HG03439 (cell line): ENCODE measurements around the gene STIM2.

Experiments used
- ATAC-seq: cut with Tn5 transposase; IDR thresholded peaks from one replicate; pipeline ENCODE4 v1.9.1; 2021; ENCODE audit warnings: mild to moderate bottlenecking, moderate library complexity; ENCODE audit not compliant: unreplicated experiment

STIM2 gene

GRCh38 chr4:26896636-26897035 is 36.0 kb downstream of the STIM2 start:
- no peak for ATAC-seq

GRCh38 chr4:26899991-26900390 is 39.4 kb downstream of the STIM2 start:
- ATAC-seq, result no peak

- ATAC-seq, result no peak
Measured at GRCh38 chr4:26900765-26901164, 40.1 kb downstream of the STIM2 start.

DNA sequence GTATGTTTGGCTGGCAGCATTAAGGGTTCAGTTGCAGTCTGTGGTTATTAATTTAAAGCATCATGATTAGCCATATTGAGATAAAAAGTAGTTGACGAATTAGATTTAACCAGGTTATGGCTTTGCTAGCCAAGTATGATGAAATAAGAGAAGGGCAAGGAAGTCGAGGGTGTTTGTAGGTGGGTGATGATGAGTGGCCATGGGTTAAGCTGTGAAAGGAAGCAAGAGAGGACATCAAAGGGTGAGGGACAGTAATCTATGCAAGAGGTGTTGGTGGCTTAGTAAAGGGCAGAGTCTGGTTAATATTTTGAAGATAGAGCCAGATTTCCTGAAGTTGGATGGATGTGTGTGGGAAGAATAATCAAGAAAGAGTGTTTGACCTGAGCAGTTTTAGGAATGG is 44.5 kb downstream of the STIM2 start:
- no peak for ATAC-seq

DNA sequence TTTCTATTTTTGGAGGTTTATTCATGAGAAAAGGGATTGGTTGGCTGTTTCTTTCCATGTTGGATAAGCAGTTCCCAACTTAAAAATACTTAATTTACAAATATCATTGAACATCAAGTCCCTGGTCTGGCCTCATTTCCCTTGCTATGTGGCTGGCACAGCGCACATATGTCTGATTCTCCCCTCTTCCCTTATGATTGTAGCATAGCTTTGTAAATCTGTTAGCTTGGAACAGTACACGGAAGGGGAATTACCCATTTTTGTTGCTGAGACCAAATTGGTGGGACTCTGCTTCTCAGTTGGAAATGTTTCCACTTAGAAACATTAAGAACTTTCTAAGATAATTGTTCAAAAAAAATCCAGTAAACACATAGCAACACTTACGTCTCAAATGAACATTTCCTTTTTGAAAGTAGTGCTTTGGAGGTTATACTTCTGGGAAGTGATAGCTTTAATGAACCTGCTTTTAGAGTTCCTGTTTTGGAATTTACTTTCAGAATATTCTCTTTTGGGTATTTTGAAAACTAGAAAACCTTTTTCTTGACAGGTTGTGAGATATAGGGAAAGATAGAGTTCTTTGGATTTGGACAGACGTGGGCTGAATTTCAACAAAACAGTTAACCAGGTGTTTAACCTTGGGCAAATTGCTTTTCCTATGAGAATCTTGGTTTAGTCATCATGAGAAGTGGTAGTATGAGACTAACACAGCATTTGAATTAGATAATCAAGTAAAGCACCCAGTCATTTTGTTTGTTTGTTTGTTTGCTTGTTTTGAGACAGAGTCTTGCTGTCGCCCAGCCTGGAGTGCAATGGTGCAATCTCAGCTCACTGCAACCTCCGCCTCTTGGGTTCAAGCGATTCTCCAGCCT is 47.3 kb downstream of the STIM2 start:
- no peak for ATAC-seq

- no peak for ATAC-seq
Measured at GRCh38 chr4:26909369-26909768, 48.7 kb downstream of the STIM2 start.

- ATAC-seq, result no peak
Measured at GRCh38 chr4:26911254-26911653, 50.6 kb downstream of the STIM2 start.

DNA sequence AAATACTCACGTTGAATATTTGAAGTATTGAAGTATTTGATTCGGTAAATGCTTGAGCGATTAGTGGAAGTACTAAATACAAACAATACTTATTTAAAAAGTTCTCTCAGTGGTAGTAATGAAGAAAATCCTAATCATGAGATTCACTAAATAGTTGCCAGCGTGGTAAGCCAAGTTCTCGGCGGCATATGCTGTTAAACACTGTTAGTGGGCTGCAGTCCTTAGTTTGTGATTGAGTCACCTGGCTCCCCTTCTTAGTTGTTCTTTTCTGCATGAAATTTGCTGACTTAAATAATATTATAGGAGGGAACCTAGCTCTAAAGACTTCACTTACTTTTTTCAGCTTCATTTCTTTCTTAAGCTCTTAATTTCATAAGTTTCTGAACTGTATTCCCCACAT is 51.4 kb downstream of the STIM2 start:
- ATAC-seq, result no peak

DNA sequence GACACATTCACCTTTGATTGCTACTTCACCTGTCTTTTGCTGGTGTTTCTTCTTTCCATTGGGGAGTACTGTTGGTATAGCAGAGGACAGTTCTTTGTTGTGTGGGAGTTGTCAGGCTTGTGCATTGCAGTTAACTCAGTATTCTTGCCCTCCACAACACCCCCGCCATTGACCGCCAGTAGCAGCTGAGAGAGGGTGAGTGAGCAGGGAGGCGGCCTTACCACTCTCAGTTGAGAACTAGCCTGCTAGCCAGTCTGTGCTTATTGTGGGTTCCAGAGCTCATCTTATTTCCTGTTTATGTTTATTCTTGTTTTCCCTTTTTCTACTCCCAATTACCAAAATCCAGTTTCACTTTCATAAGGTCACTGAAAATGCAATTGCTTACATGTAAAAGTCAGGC is 52.2 kb downstream of the STIM2 start:
- no peak for ATAC-seq

DNA sequence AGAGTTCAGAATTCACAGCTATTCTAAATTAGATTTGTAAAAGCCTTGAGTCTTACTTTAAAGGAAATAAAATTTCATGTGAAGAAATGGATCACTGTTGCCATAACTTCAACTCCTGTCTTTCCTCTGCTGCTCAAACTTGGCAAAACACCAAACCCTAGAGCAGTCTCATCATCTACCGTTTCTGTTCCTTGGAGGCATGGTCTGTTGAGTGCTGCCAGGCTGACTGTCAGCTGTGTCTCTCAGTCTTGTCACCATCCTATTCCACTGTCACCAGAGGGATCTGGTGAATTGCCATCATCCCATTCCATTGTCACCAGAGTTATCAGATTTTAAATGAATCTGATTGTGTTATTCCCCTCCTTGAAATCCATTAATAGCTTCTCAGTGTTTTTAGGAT is 55.6 kb downstream of the STIM2 start:
- ATAC-seq, result no peak

GRCh38 chr4:26930964-26931363 is 70.3 kb downstream of the STIM2 start:
- no peak for ATAC-seq

DNA sequence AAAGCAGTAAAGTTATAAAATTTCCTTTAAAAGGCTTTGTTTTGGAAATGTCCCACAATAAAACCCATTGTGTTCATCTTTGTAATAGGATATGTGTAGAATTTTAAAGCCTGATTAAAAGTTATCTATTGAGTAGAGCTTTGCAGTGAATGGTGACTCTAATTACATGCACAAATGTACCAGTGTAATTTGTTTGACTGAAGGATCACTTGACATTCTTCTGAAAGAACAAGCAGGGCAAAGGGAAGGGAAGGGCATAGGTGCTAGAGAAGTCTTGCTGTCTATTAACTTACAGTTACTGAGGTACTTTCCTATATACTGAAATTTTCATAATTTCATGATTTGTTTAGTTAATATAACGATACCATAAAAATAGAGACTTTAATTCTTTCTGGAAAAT is 70.8 kb downstream of the STIM2 start:
- ATAC-seq, result no peak

DNA sequence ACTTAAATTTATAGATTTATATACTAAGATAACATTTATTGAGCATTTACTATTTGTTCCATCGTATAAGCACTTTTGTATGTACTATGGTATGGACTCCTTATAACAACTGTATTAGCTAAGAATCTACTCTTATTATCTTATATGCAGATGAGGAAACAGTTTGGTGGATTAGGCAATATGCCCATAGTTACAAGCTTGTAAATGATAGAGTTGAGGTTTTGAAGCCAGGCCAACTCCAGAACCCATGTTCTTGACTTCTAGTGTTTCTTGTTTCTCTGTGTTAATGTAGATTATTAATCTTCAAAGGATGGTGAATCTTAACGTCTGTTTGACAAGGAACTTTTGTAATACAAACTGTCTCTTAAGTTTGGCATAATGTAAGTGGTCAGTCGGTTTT is 71.3 kb downstream of the STIM2 start:
- no peak for ATAC-seq

DNA sequence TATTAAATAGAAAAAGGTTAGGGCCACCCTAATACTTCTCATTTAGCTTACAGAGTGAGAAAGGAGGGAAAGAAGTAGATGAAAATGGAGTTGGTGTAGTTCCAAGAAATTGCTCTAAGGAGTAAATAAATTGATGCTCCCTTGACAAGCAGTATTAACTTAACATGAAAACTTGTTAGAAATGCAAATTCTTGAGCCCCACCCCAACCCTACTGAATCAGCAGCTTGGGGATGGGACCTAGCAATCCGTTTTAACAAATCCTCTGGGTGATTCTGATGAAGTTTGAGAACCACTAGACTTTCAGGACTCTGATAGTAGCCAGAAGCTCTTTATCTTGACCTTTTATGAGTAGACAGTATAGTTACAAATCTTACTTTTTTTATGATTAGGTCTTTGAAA is 74.8 kb downstream of the STIM2 start:
- ATAC-seq, result no peak

- ATAC-seq, result no peak
Measured at GRCh38 chr4:26936284-26937065, 75.8 kb downstream of the STIM2 start.

GRCh38 chr4:26937139-26937538 is 76.5 kb downstream of the STIM2 start:
- no peak for ATAC-seq

DNA sequence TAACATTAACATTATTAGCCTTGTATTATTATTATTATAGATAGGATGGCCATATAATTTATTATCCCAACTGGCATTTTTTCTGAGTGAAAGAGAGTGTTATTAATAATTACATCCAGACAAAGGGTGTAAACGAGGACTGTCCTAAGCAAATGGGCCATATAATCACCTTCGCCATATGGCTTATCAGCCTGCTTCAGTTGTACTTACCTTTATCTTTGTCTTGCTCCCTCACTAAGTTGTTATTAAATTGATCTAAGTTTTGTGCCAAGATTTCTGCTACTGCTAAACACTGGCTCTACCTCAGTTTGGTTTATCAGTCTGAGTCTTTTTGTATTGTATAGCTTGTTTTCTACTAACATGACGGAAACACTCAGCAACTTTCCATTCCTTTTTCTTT is 76.9 kb downstream of the STIM2 start:
- ATAC-seq, result no peak

- no peak for ATAC-seq
Measured at GRCh38 chr4:26938516-26938915, 77.9 kb downstream of the STIM2 start.

GRCh38 chr4:26941951-26942350 is 81.3 kb downstream of the STIM2 start:
- no peak for ATAC-seq

- ATAC-seq, result no peak
Measured at GRCh38 chr4:26942871-26943270, 82.2 kb downstream of the STIM2 start.

- no peak for ATAC-seq
Measured at GRCh38 chr4:26943391-26943790, 82.8 kb downstream of the STIM2 start.

GRCh38 chr4:26945794-26946193 is 85.2 kb downstream of the STIM2 start:
- no peak for ATAC-seq
